HEK293 (cell line): ENCODE data around the gene NFE2L3.

Experiments
- ATF2 ChIP-seq: fragments of 450-650 bp; formaldehyde crosslinking; IDR thresholded peaks from 2 replicates; pipeline ENCODE4 v1.5.1; 2016; ENCODE audit warnings: missing biosample characterization, missing genetic modification characterization, low read depth
- BCL11A ChIP-seq: fragments of 450-650 bp; formaldehyde crosslinking; IDR thresholded peaks from 2 replicates; pipeline ENCODE4 v1.5.1; 2016; ENCODE audit warnings: low read depth, missing biosample characterization, missing genetic modification characterization
- CTCF ChIP-seq: fragments of 450-650 bp; formaldehyde crosslinking; IDR thresholded peaks from 2 replicates; pipeline ENCODE4 v1.5.1; 2016; ENCODE audit warnings: missing biosample characterization, missing genetic modification characterization
- ZNF133 ChIP-seq: fragments of 450-650 bp; formaldehyde crosslinking; IDR thresholded peaks from 2 replicates; pipeline ENCODE4 v1.5.1; 2016; ENCODE audit warnings: missing biosample characterization, missing genetic modification characterization
- ZNF580 ChIP-seq: fragments of 450-650 bp; formaldehyde crosslinking; IDR thresholded peaks from 2 replicates; pipeline ENCODE4 v1.5.1; 2016; ENCODE audit warnings: missing biosample characterization, missing genetic modification characterization
- ZNF777 ChIP-seq: fragments of 450-650 bp; formaldehyde crosslinking; IDR thresholded peaks from 2 replicates; pipeline ENCODE4 v1.5.1; 2017; ENCODE audit warnings: missing biosample characterization, missing genetic modification characterization, borderline replicate concordance

- no peak for TF ChIP-seq ATF2
- TF ChIP-seq BCL11A, result no peak
- TF ChIP-seq CTCF (tag by site-specific recombination), result no peak
- no peak for TF ChIP-seq ZNF580 (tag by site-specific recombination)
- no peak for TF ChIP-seq ZNF133 (tag by site-specific recombination)
- TF ChIP-seq ZNF777, result no peak
Measured at GRCh38 chr7:26151096-26151495, 902 bp upstream of the NFE2L3 start.
